HepG2 (cell line): Measurements from ENCODE around the gene ERFL. TPM values are rescaled to one million over a fixed set of nuclear protein-coding genes. Genes with fewer than 3 reads are reported as not detected.

Experiments
- CBX1 ChIP-seq: IDR thresholded peaks from one replicate; pipeline ENCODE4 v1.6.1; 2016; ENCODE audit warnings: antibody characterized with exemption, low read depth
- FLYWCH1 ChIP-seq: sonication (generic); formaldehyde crosslinking; IDR thresholded peaks from 2 replicates; pipeline ENCODE4 v1.8.1; 2023; ENCODE audit warnings: mild to moderate bottlenecking, missing genetic modification reagents
- KDM5A ChIP-seq: fragments of 200-600 bp; sonication (generic); IDR thresholded peaks from 2 replicates; pipeline ENCODE4 v1.7.0; 2018; ENCODE audit warnings: antibody characterized with exemption, mild to moderate bottlenecking, low read length, borderline replicate concordance
- NCOR1 ChIP-seq: fragments of 200-600 bp; sonication (generic); IDR thresholded peaks from 2 replicates; pipeline ENCODE4 v1.7.0; 2017; ENCODE audit warnings: antibody characterized with exemption, low read length, borderline replicate concordance
- PHF5A ChIP-seq: IDR thresholded peaks from one replicate; pipeline ENCODE4 v1.6.1; 2018; ENCODE audit warnings: low read depth, missing genetic modification reagents; ENCODE audit not compliant: unreplicated experiment
- PPARG ChIP-seq: conservative IDR thresholded peaks from 2 replicates; pipeline ENCODE4 v1.6.1; 2016; ENCODE audit warnings: missing biosample characterization, missing genetic modification reagents
- SRSF4 ChIP-seq: fragments of 200-400 bp; formaldehyde crosslinking; IDR thresholded peaks from one replicate; pipeline ENCODE4 v1.6.1; 2018; ENCODE audit warnings: mild to moderate bottlenecking, low read depth, low read length, moderate library complexity; ENCODE audit not compliant: poor library complexity, severe bottlenecking
- ZBTB3 ChIP-seq: sonication (generic); formaldehyde crosslinking; IDR thresholded peaks from 2 replicates; pipeline ENCODE4 v1.4.0; 2020; ENCODE audit warnings: low read depth, mild to moderate bottlenecking, moderate library complexity, missing genetic modification reagents, borderline replicate concordance
- ZBTB7A ChIP-seq: sonication (generic); formaldehyde crosslinking; IDR thresholded peaks from 2 replicates; pipeline ENCODE4 v1.8.0; 2022; ENCODE audit warnings: mild to moderate bottlenecking, missing genetic modification reagents
- ZFYVE20 ChIP-seq: sonication (generic); formaldehyde crosslinking; IDR thresholded peaks from 2 replicates; pipeline ENCODE4 v1.8.0; 2023; ENCODE audit warnings: low read depth, mild to moderate bottlenecking, moderate library complexity, missing genetic modification reagents, borderline replicate concordance
- ZNF234 ChIP-seq: sonication (generic); formaldehyde crosslinking; conservative IDR thresholded peaks from 2 replicates; pipeline ENCODE4 v1.5.1; 2020; ENCODE audit warnings: mild to moderate bottlenecking, missing genetic modification reagents
- ZNF260 ChIP-seq: sonication (generic); formaldehyde crosslinking; IDR thresholded peaks from 2 replicates; pipeline ENCODE4 v1.4.0; 2020; ENCODE audit warnings: missing genetic modification reagents, low read depth, mild to moderate bottlenecking, borderline replicate concordance
- ZNF552 ChIP-seq: sonication (generic); formaldehyde crosslinking; IDR thresholded peaks from 2 replicates; pipeline ENCODE4 v1.9.0; 2022; ENCODE audit warnings: missing genetic modification reagents, mild to moderate bottlenecking, borderline replicate concordance
- polyA plus RNA-seq, 8 experiments: library from polyadenylated mRNA; depleted of rRNA in 3 of 8; stranded (reverse) in 7 of 8; unstranded in 1 of 8; fragments of >200 nt; fragmentation: Illumina TruSeq in 4 of 8; extraction: Trizol in 4 of 8; gene quantifications; 2 replicates each; pipeline versions ENCODE4 v1.2.1 to v1.2.3, GENCODE V29; 2011 to 2016; ENCODE audit warnings: low read depth in 4 of 8, missing spikeins in 1 of 8, mixed read lengths in 1 of 8; ENCODE audit not compliant: insufficient read depth in 1 of 8
- total RNA-seq, 5 experiments: library from RNA; depleted of rRNA; stranded (reverse); fragments of >200 nt; fragmentation: Illumina TruSeq; extraction: Trizol; gene quantifications; 2 replicates each; pipeline ENCODE4 v1.2.3, GENCODE V29; 2016; ENCODE audit warnings: low read depth in 1 of 5
- TF ChIP-seq, protein P1 (sequence below): sonication (generic); formaldehyde crosslinking; conservative IDR thresholded peaks from 2 replicates; pipeline ENCODE4 v1.8.1; 2023; ENCODE audit warnings: missing genetic modification reagents
- TF ChIP-seq, protein P2 (sequence below): IDR thresholded peaks from 2 replicates; pipeline ENCODE4 v1.6.1; 2016; ENCODE audit warnings: missing biosample characterization, missing genetic modification reagents, low read depth
- TF ChIP-seq, protein P3 (sequence below): sonication (generic); formaldehyde crosslinking; IDR thresholded peaks from 2 replicates; pipeline ENCODE4 v1.9.0; 2021; ENCODE audit warnings: missing genetic modification reagents, mild to moderate bottlenecking, borderline replicate concordance
- TF ChIP-seq, protein P4 (sequence below): sonication (generic); formaldehyde crosslinking; IDR thresholded peaks from 2 replicates; pipeline ENCODE4 v1.5.1; 2020; ENCODE audit warnings: missing genetic modification reagents, mild to moderate bottlenecking, borderline replicate concordance

Gene ERFL
- total and polyA plus RNA-seq, 2 of the 13 experiments (the other 11 are each of a cell fraction or from before 2014, with no cell fraction given) = not detected

DNA sequence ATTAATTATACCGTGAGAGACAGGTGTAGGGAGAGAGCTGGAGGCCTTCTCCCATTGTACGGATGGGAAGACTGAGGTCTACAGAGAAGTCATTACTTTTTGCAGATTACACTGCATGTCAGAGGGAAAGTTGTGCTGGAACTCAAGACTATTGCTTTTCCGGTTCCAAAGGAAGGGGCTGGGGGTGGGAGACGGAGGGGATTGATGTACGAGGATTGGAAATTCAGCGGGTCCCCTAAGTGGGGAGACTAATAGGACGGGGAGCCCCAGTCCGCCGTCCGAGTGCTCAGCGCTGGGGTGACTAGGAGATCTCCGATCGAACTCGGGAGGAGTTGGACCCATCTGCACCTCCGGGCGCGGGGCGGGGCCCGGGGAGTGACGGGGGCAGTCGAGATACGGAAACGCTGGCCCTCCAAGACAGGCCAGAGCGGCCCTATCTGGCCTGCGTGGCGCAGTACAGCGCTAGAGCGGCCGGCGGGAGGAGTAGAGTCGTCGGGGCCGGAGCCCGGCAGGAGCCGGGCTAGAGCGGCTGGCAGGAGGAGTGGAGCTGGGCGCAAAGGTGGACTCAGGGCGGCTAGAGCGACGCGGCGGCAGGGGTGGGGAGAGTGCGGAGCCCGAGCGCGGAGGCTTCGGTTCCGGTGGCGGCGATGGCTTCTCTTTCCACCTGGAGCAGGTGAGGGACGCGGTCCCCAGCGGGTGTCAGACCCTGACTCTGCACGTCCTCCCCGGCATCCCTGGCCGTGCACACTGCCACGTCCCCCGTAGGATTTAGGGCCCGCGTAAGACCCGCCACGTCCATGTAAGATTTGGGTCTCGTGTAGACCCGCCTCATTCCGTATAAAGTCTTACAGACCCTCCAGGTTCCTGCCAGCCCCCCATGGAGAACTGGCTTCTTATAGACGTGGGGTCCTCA is 44.2 kb downstream of the ERFL start (continued):
- TF ChIP-seq ZNF260 (no peak), KDM5A (peak; percentile 77; the same call in 1 of the 2 replicates), PPARG (CRISPR knock-in tag) (0 out of 2 replicates have a peak, but pooled peaks have one; percentile 21), ZNF234 (CRISPR knock-in tag) (no peak), ZBTB7A (CRISPR knock-in tag) (peak; percentile 54; the same call in 1 of the 2 replicates), FLYWCH1 (no peak), CBX1 (peak; percentile 24), NCOR1 (peak; percentile 60; the same call in 1 of the 2 replicates), SRSF4 (no peak), ZNF552 (CRISPR knock-in tag) (no peak; the same call in 1 of the 2 replicates), ZFYVE20 (CRISPR knock-in tag) (peak; percentile 56; the same call in 1 of the 2 replicates), PHF5A (CRISPR knock-in tag) (peak; percentile 87), ZBTB3 (CRISPR knock-in tag) (no peak)
- TF ChIP-seq, protein P1, sequence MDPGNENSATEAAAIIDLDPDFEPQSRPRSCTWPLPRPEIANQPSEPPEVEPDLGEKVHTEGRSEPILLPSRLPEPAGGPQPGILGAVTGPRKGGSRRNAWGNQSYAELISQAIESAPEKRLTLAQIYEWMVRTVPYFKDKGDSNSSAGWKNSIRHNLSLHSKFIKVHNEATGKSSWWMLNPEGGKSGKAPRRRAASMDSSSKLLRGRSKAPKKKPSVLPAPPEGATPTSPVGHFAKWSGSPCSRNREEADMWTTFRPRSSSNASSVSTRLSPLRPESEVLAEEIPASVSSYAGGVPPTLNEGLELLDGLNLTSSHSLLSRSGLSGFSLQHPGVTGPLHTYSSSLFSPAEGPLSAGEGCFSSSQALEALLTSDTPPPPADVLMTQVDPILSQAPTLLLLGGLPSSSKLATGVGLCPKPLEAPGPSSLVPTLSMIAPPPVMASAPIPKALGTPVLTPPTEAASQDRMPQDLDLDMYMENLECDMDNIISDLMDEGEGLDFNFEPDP (CRISPR knock-in tag) = no peak
- TF ChIP-seq, protein P2, sequence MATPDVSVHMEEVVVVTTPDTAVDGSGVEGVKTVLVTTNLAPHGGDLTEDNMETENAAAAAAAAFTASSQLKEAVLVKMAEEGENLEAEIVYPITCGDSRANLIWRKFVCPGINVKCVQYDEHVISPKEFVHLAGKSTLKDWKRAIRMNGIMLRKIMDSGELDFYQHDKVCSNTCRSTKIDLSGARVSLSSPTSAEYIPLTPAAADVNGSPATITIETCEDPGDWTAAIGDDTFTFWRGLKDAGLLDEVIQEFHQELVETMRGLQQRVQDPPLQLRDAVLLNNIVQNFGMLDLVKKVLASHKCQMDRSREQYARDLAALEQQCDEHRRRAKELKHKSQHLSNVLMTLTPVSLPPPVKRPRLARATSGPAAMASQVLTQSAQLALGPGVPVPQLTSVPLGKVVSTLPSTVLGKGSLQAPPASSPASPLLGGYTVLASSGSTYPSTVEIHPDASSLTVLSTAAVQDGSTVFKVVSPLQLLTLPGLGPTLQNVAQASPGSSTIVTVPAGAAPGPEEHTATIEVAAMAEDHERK (CRISPR knock-in tag) = peak; percentile 62; the same call in 1 of the 2 replicates
- TF ChIP-seq, protein P3, sequence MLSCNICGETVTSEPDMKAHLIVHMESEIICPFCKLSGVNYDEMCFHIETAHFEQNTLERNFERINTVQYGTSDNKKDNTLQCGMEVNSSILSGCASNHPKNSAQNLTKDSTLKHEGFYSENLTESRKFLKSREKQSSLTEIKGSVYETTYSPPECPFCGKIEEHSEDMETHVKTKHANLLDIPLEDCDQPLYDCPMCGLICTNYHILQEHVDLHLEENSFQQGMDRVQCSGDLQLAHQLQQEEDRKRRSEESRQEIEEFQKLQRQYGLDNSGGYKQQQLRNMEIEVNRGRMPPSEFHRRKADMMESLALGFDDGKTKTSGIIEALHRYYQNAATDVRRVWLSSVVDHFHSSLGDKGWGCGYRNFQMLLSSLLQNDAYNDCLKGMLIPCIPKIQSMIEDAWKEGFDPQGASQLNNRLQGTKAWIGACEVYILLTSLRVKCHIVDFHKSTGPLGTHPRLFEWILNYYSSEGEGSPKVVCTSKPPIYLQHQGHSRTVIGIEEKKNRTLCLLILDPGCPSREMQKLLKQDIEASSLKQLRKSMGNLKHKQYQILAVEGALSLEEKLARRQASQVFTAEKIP (CRISPR knock-in tag) = no peak
- TF ChIP-seq, protein P4, sequence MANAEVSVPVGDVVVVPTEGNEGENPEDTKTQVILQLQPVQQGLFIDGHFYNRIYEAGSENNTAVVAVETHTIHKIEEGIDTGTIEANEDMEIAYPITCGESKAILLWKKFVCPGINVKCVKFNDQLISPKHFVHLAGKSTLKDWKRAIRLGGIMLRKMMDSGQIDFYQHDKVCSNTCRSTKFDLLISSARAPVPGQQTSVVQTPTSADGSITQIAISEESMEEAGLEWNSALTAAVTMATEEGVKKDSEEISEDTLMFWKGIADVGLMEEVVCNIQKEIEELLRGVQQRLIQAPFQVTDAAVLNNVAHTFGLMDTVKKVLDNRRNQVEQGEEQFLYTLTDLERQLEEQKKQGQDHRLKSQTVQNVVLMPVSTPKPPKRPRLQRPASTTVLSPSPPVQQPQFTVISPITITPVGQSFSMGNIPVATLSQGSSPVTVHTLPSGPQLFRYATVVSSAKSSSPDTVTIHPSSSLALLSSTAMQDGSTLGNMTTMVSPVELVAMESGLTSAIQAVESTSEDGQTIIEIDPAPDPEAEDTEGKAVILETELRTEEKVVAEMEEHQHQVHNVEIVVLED = peak; percentile 90
